Kidney tubule cell (primary cell): ENCODE data around the gene LRMDA.
"Not testable (repeated sequence)": the region's sequence is repeated elsewhere in the genome, so short reads cannot be mapped to it uniquely, and the experiment has no call there.

Source experiments
- DNase-seq: peaks from one replicate; pipeline ENCODE4 v3.0.0-alpha.2; 2018; ENCODE audit warnings: low spot score

Gene LRMDA

DNA sequence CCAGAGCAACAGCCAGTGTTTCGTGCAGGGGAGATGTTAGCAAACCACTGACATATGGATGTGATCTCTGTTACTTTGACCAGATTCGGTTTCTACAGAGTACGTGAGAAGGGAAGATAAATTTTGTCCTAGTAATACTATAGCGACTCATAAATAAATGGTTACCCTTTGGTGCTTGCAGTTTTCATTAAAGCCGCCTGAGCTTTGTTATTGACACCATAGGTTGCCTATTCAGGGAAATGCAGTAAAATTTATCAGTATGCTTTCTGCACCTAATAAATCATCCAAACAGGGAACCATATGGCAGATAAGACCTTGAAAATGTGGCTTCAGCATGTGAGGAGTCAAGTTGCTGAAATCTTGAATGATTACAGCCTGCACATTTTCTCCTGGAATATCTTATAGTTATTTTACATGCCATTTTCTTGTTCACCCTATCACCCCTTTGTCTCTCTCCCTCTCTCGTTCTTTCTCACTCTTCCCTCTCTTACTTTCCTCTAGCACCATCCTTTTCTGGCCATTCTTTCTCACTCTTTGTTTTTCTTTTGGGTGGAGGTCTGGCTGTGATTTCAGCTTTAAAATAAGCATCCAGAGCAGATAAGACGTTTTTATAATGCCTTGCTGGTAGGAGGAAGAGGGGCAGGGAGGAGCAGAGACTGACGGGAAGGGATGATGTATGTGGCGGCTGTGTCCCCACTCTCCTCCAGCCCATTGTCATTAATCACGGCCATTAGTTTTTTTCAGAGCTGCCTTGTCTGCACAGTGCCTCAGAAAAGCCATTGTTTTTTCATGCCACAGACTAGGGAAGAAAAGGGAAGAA is 182.5 kb downstream of the LRMDA start:
- DNase-seq = no peak

DNA sequence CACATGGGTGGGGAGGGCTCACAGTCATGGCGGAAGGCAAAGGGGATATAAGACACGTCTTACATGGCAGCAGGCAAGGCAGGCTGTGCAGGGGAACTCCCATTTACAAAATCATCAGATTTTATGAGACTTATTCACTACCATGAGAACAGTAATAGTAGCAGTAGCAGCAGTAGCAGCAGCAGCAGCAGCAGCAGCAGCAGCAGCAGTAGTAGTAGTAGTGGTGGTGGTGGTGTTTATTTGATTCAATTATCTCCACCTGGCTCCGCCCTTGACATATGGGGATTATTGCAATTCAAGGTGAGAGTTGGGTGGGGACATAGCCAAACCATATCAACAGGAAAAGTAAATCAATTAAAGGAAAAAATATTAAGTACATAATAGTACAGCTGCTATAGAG is 184.7 kb downstream of the LRMDA start:
- no peak for DNase-seq

DNA sequence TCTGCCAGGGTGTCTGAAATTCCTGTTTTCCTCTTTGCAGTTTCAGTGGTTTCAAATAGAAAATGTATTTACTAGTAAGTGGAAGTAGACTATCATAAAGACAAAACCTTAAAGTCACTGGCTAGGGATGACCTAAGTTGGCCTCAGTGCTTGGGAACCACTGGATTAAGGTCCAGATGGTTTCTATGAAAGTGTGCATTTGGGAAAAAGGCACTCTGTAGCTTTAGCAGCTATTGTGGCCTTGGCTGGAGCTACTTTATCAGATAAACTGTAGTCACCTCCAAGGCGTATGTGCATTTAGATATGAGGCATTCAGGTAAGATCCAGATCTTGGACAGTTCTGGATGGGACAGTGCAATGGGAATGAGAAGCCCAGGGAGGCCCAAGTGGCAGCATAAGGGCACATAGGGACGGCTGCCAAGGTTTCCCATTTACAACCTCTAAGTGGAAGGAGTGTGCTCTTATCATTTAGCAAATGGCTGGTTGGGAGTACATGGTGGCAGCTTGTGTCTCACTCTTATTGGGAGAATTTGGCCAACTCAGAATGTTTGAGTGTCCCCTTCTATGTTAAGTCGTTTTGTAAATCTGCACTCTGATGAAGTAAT is 185.6 kb downstream of the LRMDA start:
- no peak for DNase-seq

DNA sequence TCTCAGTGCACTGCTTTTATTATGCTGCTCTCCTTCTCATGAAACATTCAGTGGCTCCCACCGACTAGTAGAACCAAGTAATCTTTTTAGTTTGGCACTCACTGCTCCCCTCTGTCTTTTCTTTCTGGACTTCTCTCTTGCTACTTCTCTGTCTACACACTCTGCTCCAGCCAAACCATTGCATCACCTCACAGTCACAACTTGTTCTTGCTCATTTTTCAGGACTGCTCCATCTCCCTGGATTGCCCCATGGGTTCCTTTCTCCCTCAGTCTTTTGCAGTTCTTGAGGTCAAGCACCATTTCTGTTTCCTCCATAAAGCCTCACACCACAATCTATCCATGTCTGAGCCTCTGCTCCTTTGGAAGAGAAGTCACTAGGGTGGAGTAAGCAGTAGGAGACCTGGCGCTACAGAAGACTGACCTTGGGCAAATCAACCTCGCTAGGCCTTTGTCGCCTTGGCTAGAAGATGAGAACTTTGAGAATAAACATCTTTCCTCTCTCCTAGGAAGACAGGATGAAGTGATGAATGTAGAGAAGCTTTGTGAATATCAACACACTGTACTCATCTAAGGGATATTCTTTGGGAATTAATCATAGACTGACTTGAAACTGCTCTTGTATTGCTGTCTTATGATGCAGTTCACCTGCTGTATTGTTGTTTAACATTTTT is 186.2 kb downstream of the LRMDA start:
- no peak for DNase-seq

DNA sequence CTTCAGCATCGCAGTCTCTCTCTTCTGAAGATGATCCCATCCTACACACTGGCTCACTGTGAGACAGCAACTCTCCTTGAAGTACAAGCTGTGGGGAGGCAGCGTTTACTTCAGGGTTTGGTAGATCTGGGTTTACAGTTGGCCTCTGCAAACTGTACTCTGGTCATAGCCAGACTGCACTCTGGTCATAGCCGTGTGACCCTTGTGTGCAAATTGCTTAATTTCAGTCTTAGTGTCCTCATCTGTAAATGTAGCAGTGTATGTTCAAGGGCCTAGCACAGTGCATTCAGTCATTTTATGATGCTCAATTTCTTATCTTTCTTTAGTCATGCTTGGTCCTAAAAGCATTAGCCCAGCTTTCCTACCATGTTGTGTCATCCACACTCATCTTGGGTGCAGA is 188.2 kb downstream of the LRMDA start:
- DNase-seq = no peak

DNA sequence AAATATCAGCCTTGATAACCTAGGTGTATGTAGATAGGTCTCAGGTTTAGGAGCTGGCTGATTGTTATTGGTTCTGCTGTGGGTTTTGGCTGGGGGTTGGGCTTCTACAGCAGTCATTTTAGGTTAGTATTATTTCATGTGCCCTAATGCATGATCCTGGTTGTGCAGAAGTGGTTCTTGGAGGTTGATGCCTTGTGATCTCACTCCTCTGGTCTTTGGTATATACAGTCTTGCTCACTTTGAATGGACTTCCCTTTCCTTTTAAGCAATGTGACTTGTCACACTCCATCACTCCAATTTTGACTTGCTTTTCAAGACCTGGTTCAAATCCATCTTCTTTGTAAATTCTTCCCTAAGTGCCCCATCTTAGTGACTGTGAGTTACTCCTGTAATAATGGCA is 188.9 kb downstream of the LRMDA start:
- DNase-seq = no peak

DNA sequence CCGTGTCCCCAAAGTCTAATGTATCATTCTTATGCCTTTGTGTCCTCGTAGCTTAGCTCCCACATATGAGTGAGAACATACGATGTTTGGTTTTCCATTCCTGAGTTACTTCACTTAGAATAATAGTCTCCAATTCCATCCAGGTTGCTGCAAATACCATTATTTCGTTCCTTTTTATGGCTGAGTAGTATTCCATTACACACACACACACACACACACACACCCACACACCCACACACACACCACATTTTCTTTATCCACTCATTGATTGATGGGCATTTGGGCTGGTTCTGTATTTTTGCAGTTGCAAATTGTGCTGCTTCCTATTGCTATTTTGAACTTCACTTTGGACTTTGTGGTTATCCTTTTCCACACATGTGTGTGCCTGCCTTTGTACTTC is 189.6 kb downstream of the LRMDA start:
- DNase-seq = not testable (repeated sequence)

- no peak for DNase-seq
Observed at GRCh38 chr10:75622503-75622902, 191.1 kb downstream of the LRMDA start.

DNA sequence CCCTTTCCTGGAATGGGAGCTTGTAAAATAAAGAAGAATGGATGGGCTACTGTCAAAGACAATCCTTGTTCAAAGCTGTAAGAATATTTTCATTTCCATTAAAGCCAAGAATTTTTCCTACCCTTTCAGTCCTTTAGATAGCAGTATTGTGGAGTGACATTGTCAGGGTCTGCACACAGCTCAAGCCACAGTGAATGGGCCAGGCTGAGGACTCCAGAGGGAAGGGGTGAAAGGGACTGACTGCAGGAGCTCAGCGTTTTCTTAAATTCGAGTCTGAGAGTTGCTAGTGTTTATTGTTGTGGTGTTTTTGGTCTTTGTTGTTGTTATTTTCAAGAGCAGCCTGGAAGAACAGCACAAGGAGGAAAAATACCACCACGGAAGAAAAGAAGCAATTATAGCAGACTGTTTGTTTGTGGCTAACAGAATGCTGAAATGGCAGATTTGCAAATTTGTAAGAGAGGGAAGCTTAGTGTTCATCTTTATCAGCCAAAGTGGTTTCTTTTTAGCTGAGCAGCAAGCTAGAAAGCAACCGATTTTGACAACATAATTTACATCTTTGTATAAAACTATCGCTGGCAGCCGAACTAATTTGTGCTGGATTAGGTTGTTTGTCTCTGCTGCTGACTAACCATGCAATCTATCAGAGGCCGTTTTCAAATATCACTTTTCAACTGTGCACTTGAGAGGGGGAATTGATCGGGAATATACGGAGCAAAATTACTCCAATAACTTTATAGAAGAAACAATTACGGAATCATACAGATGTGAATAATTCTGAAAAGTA is 192.1 kb downstream of the LRMDA start:
- DNase-seq = no peak

DNA sequence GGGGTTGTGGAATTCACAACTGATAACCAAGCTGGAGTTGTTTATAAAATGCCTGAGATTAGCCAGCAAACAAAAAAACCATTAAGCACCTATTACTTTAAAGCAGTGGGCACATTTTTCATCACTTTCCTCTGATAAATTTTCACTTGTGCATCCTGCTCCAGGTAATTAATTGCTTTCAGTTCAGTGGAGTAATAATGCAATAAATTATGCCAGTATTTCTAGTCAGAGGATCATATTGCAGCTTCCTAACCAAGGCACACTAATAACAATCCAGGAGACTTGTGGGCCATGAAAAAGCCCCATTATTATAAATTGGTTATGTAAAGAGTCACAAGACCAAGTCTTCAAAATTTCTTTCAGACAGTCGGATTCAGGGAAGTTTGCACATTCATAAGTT is 193.2 kb downstream of the LRMDA start:
- DNase-seq = no peak

GRCh38 chr10:75630746-75631145 is 199.3 kb downstream of the LRMDA start:
- DNase-seq = no peak

- no peak for DNase-seq
Observed at GRCh38 chr10:75632805-75633462, 201.5 kb downstream of the LRMDA start.

GRCh38 chr10:75633568-75633967 is 202.1 kb downstream of the LRMDA start:
- no peak for DNase-seq

DNA sequence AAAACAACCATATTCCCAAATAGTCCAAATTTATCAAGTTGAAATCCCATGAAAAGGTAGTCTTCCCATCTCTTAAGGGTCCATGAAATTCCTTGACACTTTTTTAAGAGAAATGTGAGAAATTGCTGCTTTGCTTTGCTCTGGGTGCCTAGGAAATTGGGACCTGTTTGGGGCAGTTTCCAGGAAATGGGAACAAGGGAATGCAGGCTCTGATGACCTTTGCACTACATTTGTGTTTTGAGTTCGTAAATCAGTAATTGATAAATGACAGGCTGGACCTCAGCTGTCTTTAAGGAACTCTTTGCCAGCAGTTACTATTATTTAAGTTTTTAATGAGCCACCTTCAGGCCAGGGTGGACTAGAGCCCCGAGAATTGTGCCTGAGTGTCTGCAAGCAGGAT is 203.5 kb downstream of the LRMDA start:
- DNase-seq = no peak

GRCh38 chr10:75638752-75639151 is 207.3 kb downstream of the LRMDA start:
- no peak for DNase-seq

- DNase-seq = no peak
Observed at GRCh38 chr10:75639736-75640135, 208.3 kb downstream of the LRMDA start.

DNA sequence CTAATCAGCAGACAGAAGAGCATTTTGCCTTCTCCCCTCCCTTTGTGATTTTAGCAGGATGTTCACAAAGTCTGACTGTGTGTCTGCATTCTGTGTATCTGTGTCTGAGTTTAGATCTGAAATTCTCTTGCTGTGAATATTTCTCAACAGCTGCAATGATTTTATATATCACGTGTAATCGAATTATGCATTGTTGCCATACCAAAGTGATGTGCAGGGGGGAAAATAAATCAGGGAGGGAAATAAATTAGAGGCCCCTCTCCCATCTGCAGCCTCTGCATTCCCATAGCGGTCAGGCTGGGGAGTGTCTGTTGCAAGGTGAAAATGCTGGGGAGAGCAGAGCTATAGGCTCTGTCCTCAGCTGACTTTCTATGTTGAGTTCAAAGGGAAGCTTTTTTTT is 209.0 kb downstream of the LRMDA start:
- no peak for DNase-seq

- peak; percentile 39 for DNase-seq
Observed at GRCh38 chr10:75640803-75641202, 209.4 kb downstream of the LRMDA start.

- no peak for DNase-seq
Observed at GRCh38 chr10:75643405-75643804, 212.0 kb downstream of the LRMDA start.

GRCh38 chr10:75643944-75644692 is 212.7 kb downstream of the LRMDA start:
- DNase-seq = no peak

GRCh38 chr10:75645704-75646103 is 214.3 kb downstream of the LRMDA start:
- no peak for DNase-seq
